ENCODE measurements around the gene PPARA. TPM values are rescaled to one million over a fixed set of nuclear protein-coding genes. Genes with fewer than 3 reads are reported as not detected.

PPARA gene
- total and polyA plus RNA-seq, 2 donors (not counting 1 experiment from before 2014, with no cell fraction given) = 4.1 to 29.8 TPM

DNA sequence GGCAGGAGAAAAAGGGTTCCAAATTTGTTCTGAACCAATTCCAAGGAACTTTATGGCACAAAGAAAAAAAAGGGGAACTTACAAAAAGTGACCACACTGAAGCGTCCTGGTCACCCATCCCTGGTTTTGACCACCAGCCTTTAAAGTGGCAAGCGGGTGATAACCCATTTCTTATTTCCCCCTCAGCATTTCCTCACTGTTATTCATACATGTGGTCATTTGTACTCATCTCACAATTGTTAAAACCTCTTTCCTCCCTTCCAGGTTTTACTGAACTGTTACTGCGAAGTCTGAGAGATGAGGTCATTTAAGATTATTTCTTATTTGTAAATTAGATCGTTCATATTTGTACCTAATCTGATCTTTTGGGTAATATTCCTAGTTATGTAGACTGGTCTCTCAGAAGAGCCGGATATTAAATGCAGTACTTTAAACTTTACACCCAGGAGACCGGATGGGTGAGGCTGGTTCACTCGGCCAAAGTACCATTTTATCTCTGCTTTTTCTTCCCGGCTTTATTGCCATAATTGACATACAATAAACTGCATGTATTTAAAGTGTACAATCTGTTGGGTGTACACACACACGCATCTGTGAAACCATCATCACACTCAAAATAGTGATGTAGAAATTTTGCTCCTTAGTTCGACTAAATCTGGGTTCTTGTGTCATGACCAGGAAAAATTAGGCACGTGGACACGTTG lies 52.7 kb downstream of the PPARA start:
- ChIA-PET CTCF (no interaction called here), POLR2A (no interaction called here)
- no peak overlapping the region for H3K9ac ChIP-seq (ENCODE audit: low read length)
- intact Hi-C loops (cut with micrococcal nuclease) = no loop called here
- no peak for TF ChIP-seq EZH2 (IDR thresholded peaks at IDR 0.05; ENCODE audit: borderline replicate concordance, insufficient read depth, low read depth, low read length, poor library complexity, severe bottlenecking)
- TF ChIP-seq, protein P1, sequence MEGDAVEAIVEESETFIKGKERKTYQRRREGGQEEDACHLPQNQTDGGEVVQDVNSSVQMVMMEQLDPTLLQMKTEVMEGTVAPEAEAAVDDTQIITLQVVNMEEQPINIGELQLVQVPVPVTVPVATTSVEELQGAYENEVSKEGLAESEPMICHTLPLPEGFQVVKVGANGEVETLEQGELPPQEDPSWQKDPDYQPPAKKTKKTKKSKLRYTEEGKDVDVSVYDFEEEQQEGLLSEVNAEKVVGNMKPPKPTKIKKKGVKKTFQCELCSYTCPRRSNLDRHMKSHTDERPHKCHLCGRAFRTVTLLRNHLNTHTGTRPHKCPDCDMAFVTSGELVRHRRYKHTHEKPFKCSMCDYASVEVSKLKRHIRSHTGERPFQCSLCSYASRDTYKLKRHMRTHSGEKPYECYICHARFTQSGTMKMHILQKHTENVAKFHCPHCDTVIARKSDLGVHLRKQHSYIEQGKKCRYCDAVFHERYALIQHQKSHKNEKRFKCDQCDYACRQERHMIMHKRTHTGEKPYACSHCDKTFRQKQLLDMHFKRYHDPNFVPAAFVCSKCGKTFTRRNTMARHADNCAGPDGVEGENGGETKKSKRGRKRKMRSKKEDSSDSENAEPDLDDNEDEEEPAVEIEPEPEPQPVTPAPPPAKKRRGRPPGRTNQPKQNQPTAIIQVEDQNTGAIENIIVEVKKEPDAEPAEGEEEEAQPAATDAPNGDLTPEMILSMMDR (IDR thresholded peaks at IDR 0.05) = no peak
- Mint-ChIP-seq H3K27me3 (no peaks in the 10 kb centered on the region), H3K4me3 (no peak overlapping the region), H3K9me3 (ENCODE audit: insufficient read depth) (peaks cover 5% of the 10 kb centered on the region), H3K4me1 (no peaks in the 10 kb centered on the region), H3K27ac (no peak overlapping the region)
- no peak overlapping the region for H3K27ac ChIP-seq (ENCODE audit: low read length in 2 of 2)
- no peaks in the 10 kb centered on the region for H4K20me1 ChIP-seq (ENCODE audit: control insufficient read depth, insufficient read depth, low read length, poor library complexity, severe bottlenecking)
- H3K27me3 ChIP-seq (replicated peaks in 1 of 4; ENCODE audit: control extremely low read depth in 1 of 4, control insufficient read depth in 3 of 4, insufficient read depth in 4 of 4, low read length in 3 of 4) = no peaks in the 10 kb centered on the region
- ATAC-seq (ENCODE audit: low read depth) (no peak), DNase-seq (no peak)
- no peak overlapping the region for H2AFZ ChIP-seq (ENCODE audit: insufficient read depth, low read depth, low read length, poor library complexity, severe bottlenecking)
- no peak overlapping the region for H3K4me2 ChIP-seq (replicated peaks; ENCODE audit: low read depth, low read length, poor library complexity, severe bottlenecking)
- no peaks in the 10 kb centered on the region for H3K4me1 ChIP-seq (ENCODE audit: control insufficient read depth in 2 of 2, insufficient read depth in 2 of 2, low read length in 2 of 2)
- peaks cover 0 to 8% (median 0%) of the 10 kb centered on the region in 3 donors for H3K9me3 ChIP-seq (ENCODE audit: control extremely low read depth in 1 of 3, control insufficient read depth in 2 of 3, insufficient read depth in 1 of 3, low read length in 2 of 3)
- WGBS (ENCODE audit: insufficient coverage) = no CpG with 5 or more reads among the region's 12 CpGs
- H3K36me3 ChIP-seq (replicated peaks in 1 of 2; ENCODE audit: control extremely low read depth in 1 of 2, control insufficient read depth in 1 of 2, extremely low read depth in 1 of 2, insufficient read depth in 2 of 2, low read length in 1 of 2) = peaks cover 2 to 11% of the 10 kb centered on the region in 2 experiments
- no peaks in the 10 kb centered on the region for H3K79me2 ChIP-seq (ENCODE audit: control insufficient read depth, insufficient read depth, low read length)
- H3K4me3 ChIP-seq (ENCODE audit: control extremely low read depth in 1 of 5, extremely low read depth in 1 of 5, insufficient read depth in 1 of 5, low read depth in 2 of 5, low read length in 4 of 5) = no peak overlapping the region

DNA sequence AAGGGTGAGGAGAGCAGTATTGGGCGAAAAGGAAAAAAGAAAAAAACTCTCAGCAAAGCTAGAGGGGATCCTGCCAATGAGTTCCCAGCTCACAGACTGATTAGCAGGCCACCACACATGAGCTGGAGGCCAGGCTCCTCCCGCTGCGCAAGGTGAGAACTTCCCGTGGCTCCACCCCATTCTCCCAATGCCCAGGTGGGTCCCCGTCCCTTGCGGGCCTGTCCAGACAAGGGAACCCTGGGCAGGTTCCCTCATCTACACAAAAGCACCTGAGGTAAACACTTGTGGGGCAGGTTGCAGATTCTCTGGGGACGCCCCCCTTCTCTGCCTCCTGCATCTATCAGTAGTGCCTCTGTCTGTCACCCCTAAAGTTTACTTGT lies 53.3 kb downstream of the PPARA start:
- H3K9me3 ChIP-seq (ENCODE audit: control extremely low read depth in 1 of 3, control insufficient read depth in 2 of 3, insufficient read depth in 1 of 3, low read length in 2 of 3) = peaks cover 0 to 8% (median 0%) of the 10 kb centered on the region in 3 donors
- H3K4me3 ChIP-seq (ENCODE audit: control extremely low read depth in 1 of 5, extremely low read depth in 1 of 5, insufficient read depth in 1 of 5, low read depth in 2 of 5, low read length in 4 of 5) = no peak overlapping the region
- WGBS (ENCODE audit: insufficient coverage) = 100% methylated on average over 6 of the region's 7 CpGs
- CTCF ChIA-PET = no interaction called here
- no peaks in the 10 kb centered on the region for H3K4me1 Mint-ChIP-seq
- H3K4me1 ChIP-seq (ENCODE audit: control insufficient read depth in 2 of 2, insufficient read depth in 2 of 2, low read length in 2 of 2) = no peaks in the 10 kb centered on the region
- POLR2A ChIA-PET = no interaction called here
- no peak overlapping the region for H3K27ac Mint-ChIP-seq
- ATAC-seq (ENCODE audit: low read depth) (no peak), DNase-seq (no peak)
- H3K27ac ChIP-seq (ENCODE audit: low read length in 2 of 2) = no peak overlapping the region
- no peak overlapping the region for H3K9ac ChIP-seq (ENCODE audit: low read length)
- H3K4me2 ChIP-seq (replicated peaks; ENCODE audit: low read depth, low read length, poor library complexity, severe bottlenecking) = no peak overlapping the region
- no peak for TF ChIP-seq EZH2 (IDR thresholded peaks at IDR 0.05; ENCODE audit: borderline replicate concordance, insufficient read depth, low read depth, low read length, poor library complexity, severe bottlenecking)
- TF ChIP-seq, protein P1 (IDR thresholded peaks at IDR 0.05) = no peak
- H4K20me1 ChIP-seq (ENCODE audit: control insufficient read depth, insufficient read depth, low read length, poor library complexity, severe bottlenecking) = no peaks in the 10 kb centered on the region
- H2AFZ ChIP-seq (ENCODE audit: insufficient read depth, low read depth, low read length, poor library complexity, severe bottlenecking) = no peak overlapping the region
- no peaks in the 10 kb centered on the region for H3K27me3 ChIP-seq (replicated peaks in 1 of 4; ENCODE audit: control extremely low read depth in 1 of 4, control insufficient read depth in 3 of 4, insufficient read depth in 4 of 4, low read length in 3 of 4)
- H3K27me3 Mint-ChIP-seq = no peaks in the 10 kb centered on the region
- H3K4me3 Mint-ChIP-seq = no peak overlapping the region
- peaks cover 2 to 11% of the 10 kb centered on the region in 2 experiments for H3K36me3 ChIP-seq (replicated peaks in 1 of 2; ENCODE audit: control extremely low read depth in 1 of 2, control insufficient read depth in 1 of 2, extremely low read depth in 1 of 2, insufficient read depth in 2 of 2, low read length in 1 of 2)
- intact Hi-C loops (cut with micrococcal nuclease) = no loop called here
- no peaks in the 10 kb centered on the region for H3K79me2 ChIP-seq (ENCODE audit: control insufficient read depth, insufficient read depth, low read length)
- peaks cover 7% of the 10 kb centered on the region for H3K9me3 Mint-ChIP-seq (ENCODE audit: insufficient read depth)

All from B cell (primary cell).